Sigmoid colon (tissue), 7 donors: Measurements from ENCODE around the gene LSM14A. TPM values are rescaled to one million over a fixed set of nuclear protein-coding genes. Genes with fewer than 3 reads are reported as not detected.

Source experiments
- DNase-seq: peaks from one replicate; pipeline ENCODE4 v3.0.0-alpha.2; 2019
- H3K27ac ChIP-seq, 4 donors: fragments of 200-600 bp; sonication (generic); one replicate each; pipeline ENCODE4 v1.5.1; 2016 to 2019; ENCODE audit warnings: mild to moderate bottlenecking in 1 of 4
- H3K27me3 ChIP-seq, 3 donors: fragments of 200-600 bp; sonication (generic); one replicate each; pipeline ENCODE4 v1.5.1; 2019; ENCODE audit warnings: mild to moderate bottlenecking in 1 of 3
- H3K36me3 ChIP-seq, 4 donors: fragments of 200-600 bp; sonication (generic); one replicate each; pipeline ENCODE4 v1.5.1; 2016 to 2019
- H3K4me1 ChIP-seq, 4 donors: fragments of 200-600 bp; sonication (generic); one replicate each; pipeline ENCODE4 v1.5.1; 2017 to 2019
- H3K4me3 ChIP-seq, 4 donors: fragments of 200-600 bp; sonication (generic); one replicate each; pipeline ENCODE4 v1.5.1; 2017 to 2019; ENCODE audit warnings: mild to moderate bottlenecking in 2 of 4, moderate library complexity in 1 of 4
- H3K9me3 ChIP-seq, 4 donors: fragments of 200-600 bp in 3 of 4; sonication (generic) in 3 of 4; one replicate each; pipeline versions ENCODE4 v1.5.1 to v1.6.1; 2013 to 2019
- EP300 ChIP-seq, 4 donors: sonication (generic); formaldehyde crosslinking; IDR thresholded peaks; one replicate each; pipeline ENCODE4 v1.6.1; 2017; ENCODE audit warnings: antibody characterized with exemption in 4 of 4
- POLR2A ChIP-seq, 2 donors: fragments of 450-650 bp; IDR thresholded peaks; one replicate each; pipeline ENCODE4 v1.6.1; 2016; ENCODE audit warnings: antibody characterized with exemption in 2 of 2, mild to moderate bottlenecking in 2 of 2, moderate library complexity in 2 of 2
- POLR2AphosphoS5 ChIP-seq, 4 donors: sonication (generic); formaldehyde crosslinking; IDR thresholded peaks; one replicate each; pipeline ENCODE4 v1.6.1; 2017; ENCODE audit warnings: antibody characterized with exemption in 4 of 4
- WGBS, 2 donors: extraction: QIAGEN DNeasy Blood & Tissue Kit; methylation state at CpG; one replicate each; pipeline ENCODE4 v1.1.7; 2013; 5-methylcytosine and 5-hydroxymethylcytosine counted together
- intact Hi-C: fragments of 100-400 bp; cut with DNase I; formaldehyde crosslinking; loops from one replicate; pipeline ENCODE4 v1.15.1; 2023
- polyA plus RNA-seq, 3 donors: library from polyadenylated mRNA; stranded (reverse); fragments of 200-250 nt; gene quantifications; one replicate each; pipeline ENCODE4 v1.2.3, GENCODE V29; 2013
- total RNA-seq, 4 donors: library from RNA; depleted of rRNA; stranded (reverse); fragments of >200 nt; gene quantifications; one replicate each; pipeline ENCODE4 v1.1.0, GENCODE V29; 2016
- TF ChIP-seq, protein P1 (sequence below), 4 experiments: fragments of 450-650 bp in 3 of 4; fragments of 200-600 bp in 1 of 4; IDR thresholded peaks; one replicate each; pipeline ENCODE4 v1.5.1; 2016 to 2019; ENCODE audit warnings: antibody characterized with exemption in 4 of 4, mild to moderate bottlenecking in 3 of 4, moderate library complexity in 2 of 4
- donor health status: healthy with polysubstance abuse.
- donor health status: Bipolar disorder and iron deficiency.
- donor health status: healthy.

Gene LSM14A
- total and polyA plus RNA-seq, 7 donors, result 66.6 to 149 (median 104) TPM

DNA sequence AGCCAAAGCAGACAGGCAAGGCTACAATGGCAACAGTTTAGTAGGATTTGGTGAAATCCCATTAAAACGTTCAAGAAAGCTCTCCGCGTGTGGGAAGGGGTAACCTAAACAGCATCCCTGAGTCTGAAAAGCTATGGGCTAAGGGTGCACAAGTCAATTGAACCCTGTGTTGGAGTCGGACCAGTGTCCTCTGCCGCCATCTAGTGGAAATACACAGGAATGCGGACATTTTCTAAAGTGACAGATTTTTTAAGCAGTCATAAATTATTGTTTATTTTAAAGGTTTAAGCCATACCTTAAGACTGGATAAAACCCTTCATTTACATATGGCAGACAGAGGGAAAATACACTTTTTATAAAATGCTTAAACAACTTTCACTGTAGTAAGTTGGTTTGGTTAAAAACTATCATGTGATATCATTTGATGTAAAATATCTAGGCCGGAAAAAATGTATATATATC, 26.5 kb upstream of the LSM14A start:
- 10 to 14% methylated on average over 7 of the region's 7 CpGs for WGBS, 2 donors
- no peak for DNase-seq

DNA sequence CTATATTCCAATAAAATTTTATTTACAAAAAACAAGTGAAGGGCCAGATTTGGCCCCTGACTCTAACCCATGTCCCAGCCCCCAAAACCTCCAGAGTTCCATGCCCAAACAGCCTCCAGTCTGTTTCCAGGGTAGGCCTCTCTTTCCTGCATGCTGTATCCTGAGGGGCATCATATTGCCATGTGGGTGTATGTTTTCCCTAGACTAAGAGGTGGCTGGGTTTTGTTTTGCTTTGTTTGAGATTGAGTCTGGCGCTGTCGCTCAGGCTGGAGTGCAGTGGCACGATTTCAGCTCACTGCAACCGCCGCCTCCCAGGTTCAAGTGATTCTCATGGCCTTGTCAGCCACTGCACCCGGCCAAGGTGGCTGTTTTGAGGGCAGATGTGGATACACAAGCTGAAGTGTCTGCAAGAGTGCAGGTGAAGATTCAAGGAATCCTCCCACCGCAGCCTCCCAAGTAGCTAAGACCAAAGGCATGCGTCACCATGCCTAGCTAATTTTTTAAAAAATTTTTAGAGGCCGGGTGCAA, 23.6 kb upstream of the LSM14A start:
- Histone ChIP-seq H3K36me3 (no peaks in the 10 kb centered on the region), H3K4me3 (no peak overlapping the region), H3K4me1 (no peaks in the 10 kb centered on the region), H3K27me3 (no peaks in the 10 kb centered on the region), H3K9me3 (no peaks in the 10 kb centered on the region), H3K27ac (no peak overlapping the region)
- no peak for DNase-seq
- intact Hi-C loops, result loop anchor here (5.0 kb wide), 1 partner anchor 351 kb away; the partner anchor contains the start of gene KCTD15
- 87 to 92% methylated on average over 9 of the region's 9 CpGs for WGBS, 2 donors
- TF ChIP-seq POLR2A (IDR thresholded peaks at IDR 0.05), result no peak
- no peak for TF ChIP-seq POLR2AphosphoS5 (IDR thresholded peaks at IDR 0.05)
- no peak for TF ChIP-seq EP300 (IDR thresholded peaks at IDR 0.05)
- TF ChIP-seq, protein P1, sequence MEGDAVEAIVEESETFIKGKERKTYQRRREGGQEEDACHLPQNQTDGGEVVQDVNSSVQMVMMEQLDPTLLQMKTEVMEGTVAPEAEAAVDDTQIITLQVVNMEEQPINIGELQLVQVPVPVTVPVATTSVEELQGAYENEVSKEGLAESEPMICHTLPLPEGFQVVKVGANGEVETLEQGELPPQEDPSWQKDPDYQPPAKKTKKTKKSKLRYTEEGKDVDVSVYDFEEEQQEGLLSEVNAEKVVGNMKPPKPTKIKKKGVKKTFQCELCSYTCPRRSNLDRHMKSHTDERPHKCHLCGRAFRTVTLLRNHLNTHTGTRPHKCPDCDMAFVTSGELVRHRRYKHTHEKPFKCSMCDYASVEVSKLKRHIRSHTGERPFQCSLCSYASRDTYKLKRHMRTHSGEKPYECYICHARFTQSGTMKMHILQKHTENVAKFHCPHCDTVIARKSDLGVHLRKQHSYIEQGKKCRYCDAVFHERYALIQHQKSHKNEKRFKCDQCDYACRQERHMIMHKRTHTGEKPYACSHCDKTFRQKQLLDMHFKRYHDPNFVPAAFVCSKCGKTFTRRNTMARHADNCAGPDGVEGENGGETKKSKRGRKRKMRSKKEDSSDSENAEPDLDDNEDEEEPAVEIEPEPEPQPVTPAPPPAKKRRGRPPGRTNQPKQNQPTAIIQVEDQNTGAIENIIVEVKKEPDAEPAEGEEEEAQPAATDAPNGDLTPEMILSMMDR (IDR thresholded peaks at IDR 0.05), result no peak

More for the DNA sequence above, 26.5 kb upstream of the LSM14A start:
- intact Hi-C loops, result loop anchor here (2.0 to 5.0 kb wide), 2 partner anchors 348 to 367 kb away; partner anchors contain the start of gene KCTD15
- Histone ChIP-seq H3K27ac (no peak overlapping the region), H3K4me1 (no peaks in the 10 kb centered on the region), H3K9me3 (no peaks in the 10 kb centered on the region), H3K27me3 (no peaks in the 10 kb centered on the region), H3K4me3 (no peak overlapping the region), H3K36me3 (no peaks in the 10 kb centered on the region)
- no peak for TF ChIP-seq POLR2A (IDR thresholded peaks at IDR 0.05)
- no peak for TF ChIP-seq EP300 (IDR thresholded peaks at IDR 0.05)
- no peak for TF ChIP-seq POLR2AphosphoS5 (IDR thresholded peaks at IDR 0.05)
- TF ChIP-seq, protein P1 (IDR thresholded peaks at IDR 0.05), result peak; percentile 65 to 85 (median 70)

DNA sequence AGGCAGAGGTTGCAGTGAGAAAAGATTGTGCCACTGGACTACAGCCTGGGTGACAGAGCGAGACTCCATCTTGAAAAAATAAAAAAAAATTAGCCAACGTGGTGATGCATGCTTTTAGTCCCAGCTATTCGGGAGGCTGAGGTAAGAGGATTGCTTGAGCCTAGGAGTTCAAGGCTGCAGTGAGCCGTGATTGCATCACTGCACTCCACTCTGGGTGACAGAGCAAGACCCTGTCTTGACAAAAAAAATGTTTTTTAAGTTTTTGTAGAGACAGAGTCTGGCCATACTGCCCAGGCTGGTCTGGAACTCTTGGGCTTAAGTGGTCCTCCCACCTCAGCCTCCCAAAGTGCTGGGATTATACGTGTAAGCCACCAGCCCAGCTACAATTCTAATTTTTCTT, 22.4 kb upstream of the LSM14A start:
- no peaks in the 10 kb centered on the region for H3K4me1 ChIP-seq
- WGBS, 2 donors, result 84 to 91% methylated on average over 5 of the region's 5 CpGs
- H3K27ac ChIP-seq, result no peak overlapping the region
- no peaks in the 10 kb centered on the region for H3K9me3 ChIP-seq
- no peaks in the 10 kb centered on the region for H3K27me3 ChIP-seq
- TF ChIP-seq POLR2AphosphoS5 (IDR thresholded peaks at IDR 0.05) (no peak), EP300 (IDR thresholded peaks at IDR 0.05) (no peak), POLR2A (IDR thresholded peaks at IDR 0.05) (no peak)
- TF ChIP-seq, protein P1 (IDR thresholded peaks at IDR 0.05), result no peak
- no peak for DNase-seq
- H3K36me3 ChIP-seq, result no peaks in the 10 kb centered on the region
- intact Hi-C loops, result loop anchor here (5.0 kb wide), 1 partner anchor 353 kb away; the partner anchor contains the start of gene KCTD15
- no peak overlapping the region for H3K4me3 ChIP-seq

DNA sequence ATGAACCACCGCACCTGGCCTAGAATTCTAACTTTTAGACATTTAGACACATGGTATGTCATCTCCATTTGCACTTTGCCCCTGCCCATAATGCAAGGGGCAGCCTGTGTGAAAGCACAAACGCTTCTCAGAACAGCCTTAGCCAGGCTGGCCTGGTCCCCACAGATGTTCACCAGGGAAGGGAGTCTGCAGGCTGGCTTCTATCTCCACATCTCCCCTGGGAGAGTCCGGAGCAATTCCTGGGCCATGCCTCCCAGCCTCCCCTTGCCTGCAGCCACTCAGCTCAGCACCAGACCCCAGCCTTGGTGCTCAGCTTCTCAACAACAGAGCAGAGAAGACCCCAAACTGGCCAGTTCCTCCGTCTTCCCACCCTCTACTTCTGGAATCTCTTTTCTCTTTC, 21.7 kb upstream of the LSM14A start:
- WGBS, 2 donors, result 86 to 90% methylated on average over 4 of the region's 4 CpGs
- Histone ChIP-seq H3K4me3 (no peak overlapping the region), H3K9me3 (no peaks in the 10 kb centered on the region), H3K27ac (no peak overlapping the region), H3K36me3 (no peaks in the 10 kb centered on the region), H3K4me1 (no peaks in the 10 kb centered on the region), H3K27me3 (no peaks in the 10 kb centered on the region)
- DNase-seq, result no peak
- TF ChIP-seq POLR2AphosphoS5 (IDR thresholded peaks at IDR 0.05), result no peak
- TF ChIP-seq EP300 (IDR thresholded peaks at IDR 0.05), result no peak
- no peak for TF ChIP-seq POLR2A (IDR thresholded peaks at IDR 0.05)
- TF ChIP-seq, protein P1 (IDR thresholded peaks at IDR 0.05), result no peak
- intact Hi-C loops, result no loop called here

DNA sequence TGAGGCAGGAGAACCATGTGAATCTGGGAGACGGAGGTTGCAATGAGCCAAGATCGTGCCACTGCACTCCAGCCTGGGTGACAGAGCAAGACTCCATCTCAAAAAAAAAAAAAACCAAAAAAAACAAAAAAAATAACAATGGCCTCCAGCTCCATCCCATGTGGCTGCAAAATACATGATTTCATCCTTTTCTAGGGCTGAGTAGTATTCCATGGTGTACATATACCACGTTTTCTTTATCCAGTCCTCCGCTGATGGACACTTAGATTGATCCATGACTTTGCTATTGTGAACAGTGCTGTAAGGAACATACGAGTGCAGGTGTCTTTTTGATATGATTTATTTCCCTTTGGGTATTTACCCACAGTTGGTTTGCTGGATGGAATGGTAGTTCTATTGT, 20.9 kb upstream of the LSM14A start:
- 89 to 92% methylated on average over 5 of the region's 5 CpGs for WGBS, 2 donors
- TF ChIP-seq, protein P1 (IDR thresholded peaks at IDR 0.05), result no peak
- TF ChIP-seq EP300 (IDR thresholded peaks at IDR 0.05) (no peak), POLR2AphosphoS5 (IDR thresholded peaks at IDR 0.05) (no peak), POLR2A (IDR thresholded peaks at IDR 0.05) (no peak)
- H3K4me1 ChIP-seq, result no peaks in the 10 kb centered on the region
- no peaks in the 10 kb centered on the region for H3K36me3 ChIP-seq
- H3K9me3 ChIP-seq, result no peaks in the 10 kb centered on the region
- H3K27me3 ChIP-seq, result no peaks in the 10 kb centered on the region
- no peak overlapping the region for H3K27ac ChIP-seq
- intact Hi-C loops, result no loop called here
- DNase-seq, result no peak
- no peak overlapping the region for H3K4me3 ChIP-seq
